Skeletal muscle cell (primary cell): Measurements from ENCODE around the gene LIMK1.
A peak's percentile ranks its signal among the peaks of the same experiment; 100 is the strongest.

Source experiments
- DNase-seq: peaks from one replicate; pipeline ENCODE4 v3.0.0-alpha.2; 2010; ENCODE audit warnings: low read depth
- H3K4me3 ChIP-seq: 2 replicates; pipeline ENCODE4 v1.5.1; 2011; ENCODE audit warnings: low read depth, mild to moderate bottlenecking, control low read depth, low read length, moderate library complexity

The LIMK1 gene

GRCh38 chr7:74078461-74078860 lies 5.1 kb upstream of the LIMK1 start:
- no peak for DNase-seq
- no peak overlapping the region for H3K4me3 ChIP-seq

GRCh38 chr7:74082770-74083116 lies 861 bp upstream of the LIMK1 start:
- DNase-seq: no peak
- peak overlapping the region; percentile 34 for H3K4me3 ChIP-seq

- no peak for DNase-seq
- peak overlapping the region; percentile 74 for H3K4me3 ChIP-seq
Observed at GRCh38 chr7:74083928-74084721, 521 bp downstream of the LIMK1 start.

GRCh38 chr7:74084722-74085578 lies 1.3 kb downstream of the LIMK1 start:
- no peak for DNase-seq

GRCh38 chr7:74087791-74088453 lies 4.3 kb downstream of the LIMK1 start:
- H3K4me3 ChIP-seq: no peak overlapping the region
- no peak for DNase-seq

More at GRCh38 chr7:74084722-74085578, 1.3 kb downstream of the LIMK1 start:
- H3K4me3 ChIP-seq: peak overlapping the region; percentile 74

GRCh38 chr7:74092321-74092963 lies 8.8 kb downstream of the LIMK1 start:
- no peak for DNase-seq
- H3K4me3 ChIP-seq: no peak overlapping the region

- no peak overlapping the region for H3K4me3 ChIP-seq
- DNase-seq: no peak
Observed at GRCh38 chr7:74092964-74093471, 9.4 kb downstream of the LIMK1 start.

- no peak overlapping the region for H3K4me3 ChIP-seq
- no peak for DNase-seq
Observed at GRCh38 chr7:74093671-74094223, 10.1 kb downstream of the LIMK1 start.

- DNase-seq: peak; percentile 81
- peak overlapping the region; percentile 29 for H3K4me3 ChIP-seq
Observed at GRCh38 chr7:74094224-74095101, 10.9 kb downstream of the LIMK1 start.

GRCh38 chr7:74095135-74095534 lies 11.5 kb downstream of the LIMK1 start:
- no peak for DNase-seq
- H3K4me3 ChIP-seq: no peak overlapping the region

GRCh38 chr7:74097937-74098614 lies 14.5 kb downstream of the LIMK1 start:
- DNase-seq: peak; percentile 93
- H3K4me3 ChIP-seq: no peak overlapping the region

- no peak for DNase-seq
- no peak overlapping the region for H3K4me3 ChIP-seq
Observed at GRCh38 chr7:74099031-74099430, 15.4 kb downstream of the LIMK1 start.

- no peak overlapping the region for H3K4me3 ChIP-seq
- peak; percentile 28 for DNase-seq
Observed at GRCh38 chr7:74101061-74101681, 17.6 kb downstream of the LIMK1 start.

- no peak overlapping the region for H3K4me3 ChIP-seq
- DNase-seq: no peak
Observed at GRCh38 chr7:74103219-74103772, 19.7 kb downstream of the LIMK1 start.

- DNase-seq: no peak
- H3K4me3 ChIP-seq: no peak overlapping the region
Observed at GRCh38 chr7:74104702-74105101, 21.1 kb downstream of the LIMK1 start.

- H3K4me3 ChIP-seq: no peak overlapping the region
- no peak for DNase-seq
Observed at GRCh38 chr7:74105992-74106391, 22.4 kb downstream of the LIMK1 start.

- no peak overlapping the region for H3K4me3 ChIP-seq
- DNase-seq: no peak
Observed at GRCh38 chr7:74106846-74107245, 23.2 kb downstream of the LIMK1 start.
